ENCODE data around the gene NUDT19. TPM values are rescaled to one million over a fixed set of nuclear protein-coding genes. Genes with fewer than 3 reads are reported as not detected.
"Not testable (repeated sequence)": the region's sequence is repeated elsewhere in the genome, so short reads cannot be mapped to it uniquely, and the experiment has no call there.

Gene NUDT19
- total RNA-seq, 1 donor from 2014 or later: 23.8 TPM

GRCh38 chr19:32694851-32695250 is 3.2 kb downstream of the NUDT19 start:
- intact Hi-C loops (cut with DNase I): loop anchor here (5.0 kb wide), 1 partner anchor 113 kb away; the partner anchor contains the start of gene PDCD5
- DNase-seq (ENCODE audit: missing footprints); ATAC-seq: not testable (repeated sequence)

- ATAC-seq; intact Hi-C loops (cut with DNase I); DNase-seq (ENCODE audit: missing footprints): not testable (repeated sequence)
These were observed 3.9 kb downstream of the NUDT19 start for GRCh38 chr19:32695506-32695905.

GRCh38 chr19:32696771-32697170 is 5.2 kb downstream of the NUDT19 start:
- intact Hi-C loops (cut with DNase I); ATAC-seq; DNase-seq (ENCODE audit: missing footprints): not testable (repeated sequence)

- DNase-seq (ENCODE audit: missing footprints); ATAC-seq; intact Hi-C loops (cut with DNase I): not testable (repeated sequence)
These were observed 8.5 kb downstream of the NUDT19 start for GRCh38 chr19:32700129-32700528.

- no peak for ATAC-seq
- intact Hi-C loops (cut with DNase I): no loop called here
- DNase-seq (ENCODE audit: missing footprints): no peak
These were observed 10.4 kb downstream of the NUDT19 start for GRCh38 chr19:32702010-32702409.

- intact Hi-C loops (cut with DNase I); ATAC-seq; DNase-seq (ENCODE audit: missing footprints): not testable (repeated sequence)
These were observed 12.4 kb downstream of the NUDT19 start for GRCh38 chr19:32704006-32704405.

- intact Hi-C loops (cut with DNase I): no loop called here
- ATAC-seq (no peak), DNase-seq (ENCODE audit: missing footprints) (no peak)
These were observed 16.8 kb downstream of the NUDT19 start for GRCh38 chr19:32708457-32708856.

GRCh38 chr19:32709032-32709431 is 17.4 kb downstream of the NUDT19 start:
- DNase-seq (ENCODE audit: missing footprints): no peak
- ATAC-seq: no peak
- intact Hi-C loops (cut with DNase I): no loop called here

GRCh38 chr19:32711747-32712146 is 20.1 kb downstream of the NUDT19 start:
- ATAC-seq: no peak
- intact Hi-C loops (cut with DNase I): no loop called here
- no peak for DNase-seq (ENCODE audit: missing footprints)

- intact Hi-C loops (cut with DNase I); DNase-seq (ENCODE audit: missing footprints); ATAC-seq: not testable (repeated sequence)
These were observed 24.6 kb downstream of the NUDT19 start for GRCh38 chr19:32716203-32716602.

- intact Hi-C loops (cut with DNase I): no loop called here
- DNase-seq (ENCODE audit: missing footprints): no peak
- ATAC-seq: no peak
These were observed 25.9 kb downstream of the NUDT19 start for GRCh38 chr19:32717496-32717895.

GRCh38 chr19:32718286-32718685 is 26.7 kb downstream of the NUDT19 start:
- intact Hi-C loops (cut with DNase I): no loop called here
- no peak for DNase-seq (ENCODE audit: missing footprints)

GRCh38 chr19:32719611-32720059 is 28.0 kb downstream of the NUDT19 start, which contains the start of gene TDRD12:
TSS of gene TDRD12 (plus strand) at chr19:32719767. CDS start at chr19:32720073, 306 bp downstream.
- DNase-seq (ENCODE audit: missing footprints) (no peak), ATAC-seq (no peak)
- intact Hi-C loops (cut with DNase I): no loop called here

More at GRCh38 chr19:32718286-32718685, 26.7 kb downstream of the NUDT19 start:
- no peak for ATAC-seq

GRCh38 chr19:32720216-32720935 is 28.8 kb downstream of the NUDT19 start:
- no peak for ATAC-seq
- no peak for DNase-seq (ENCODE audit: missing footprints)
- intact Hi-C loops (cut with DNase I): no loop called here

- DNase-seq (ENCODE audit: missing footprints) (no peak), ATAC-seq (no peak)
- intact Hi-C loops (cut with DNase I): no loop called here
These were observed 29.3 kb downstream of the NUDT19 start for GRCh38 chr19:32720936-32721250.

- ATAC-seq: no peak
- intact Hi-C loops (cut with DNase I): no loop called here
These were observed 44.3 kb downstream of the NUDT19 start for GRCh38 chr19:32735936-32736335.

GRCh38 chr19:32743021-32743420 is 51.4 kb downstream of the NUDT19 start:
- intact Hi-C loops (cut with DNase I): no loop called here
- no peak for DNase-seq (ENCODE audit: missing footprints)
- no peak for ATAC-seq

More at GRCh38 chr19:32735936-32736335, 44.3 kb downstream of the NUDT19 start:
- DNase-seq (ENCODE audit: missing footprints): no peak

GRCh38 chr19:32743447-32743846 is 51.8 kb downstream of the NUDT19 start:
- DNase-seq (ENCODE audit: missing footprints): no peak
- intact Hi-C loops (cut with DNase I): no loop called here
- ATAC-seq: no peak

GRCh38 chr19:32744555-32745325 is 53.1 kb downstream of the NUDT19 start:
- ATAC-seq: no peak
- no peak for DNase-seq (ENCODE audit: missing footprints)
- intact Hi-C loops (cut with DNase I): no loop called here

Data from Right ventricle myocardium inferior (tissue), 1 donor.